Tibial nerve (tissue), 3 donors: ENCODE measurements around the gene EYS.

ENCODE experiments used
- POLR2A ChIP-seq, 2 donors: fragments of 450-650 bp; IDR thresholded peaks; one replicate each; pipeline ENCODE4 v1.6.1; 2017; ENCODE audit warnings: antibody characterized with exemption in 2 of 2, mild to moderate bottlenecking in 2 of 2, moderate library complexity in 2 of 2
- TF ChIP-seq, protein P1 (sequence below), 5 experiments: fragments of 200-600 bp in 3 of 5; fragments of 450-650 bp in 2 of 5; sonication (generic) in 3 of 5; IDR thresholded peaks; one replicate each; pipeline ENCODE4 v1.5.1; 2016 to 2019; ENCODE audit warnings: antibody characterized with exemption in 5 of 5, mild to moderate bottlenecking in 3 of 5, moderate library complexity in 2 of 5

- TF ChIP-seq, protein P1, sequence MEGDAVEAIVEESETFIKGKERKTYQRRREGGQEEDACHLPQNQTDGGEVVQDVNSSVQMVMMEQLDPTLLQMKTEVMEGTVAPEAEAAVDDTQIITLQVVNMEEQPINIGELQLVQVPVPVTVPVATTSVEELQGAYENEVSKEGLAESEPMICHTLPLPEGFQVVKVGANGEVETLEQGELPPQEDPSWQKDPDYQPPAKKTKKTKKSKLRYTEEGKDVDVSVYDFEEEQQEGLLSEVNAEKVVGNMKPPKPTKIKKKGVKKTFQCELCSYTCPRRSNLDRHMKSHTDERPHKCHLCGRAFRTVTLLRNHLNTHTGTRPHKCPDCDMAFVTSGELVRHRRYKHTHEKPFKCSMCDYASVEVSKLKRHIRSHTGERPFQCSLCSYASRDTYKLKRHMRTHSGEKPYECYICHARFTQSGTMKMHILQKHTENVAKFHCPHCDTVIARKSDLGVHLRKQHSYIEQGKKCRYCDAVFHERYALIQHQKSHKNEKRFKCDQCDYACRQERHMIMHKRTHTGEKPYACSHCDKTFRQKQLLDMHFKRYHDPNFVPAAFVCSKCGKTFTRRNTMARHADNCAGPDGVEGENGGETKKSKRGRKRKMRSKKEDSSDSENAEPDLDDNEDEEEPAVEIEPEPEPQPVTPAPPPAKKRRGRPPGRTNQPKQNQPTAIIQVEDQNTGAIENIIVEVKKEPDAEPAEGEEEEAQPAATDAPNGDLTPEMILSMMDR (IDR thresholded peaks at IDR 0.05) = no peak
- TF ChIP-seq POLR2A (IDR thresholded peaks at IDR 0.05) = no peak
Observed at GRCh38 chr6:64040113-64040512, 1666.9 kb downstream of the EYS start.
